HTR-8/SVneo (cell line): Measurements from ENCODE around the gene KIF1A.
A peak's percentile ranks its signal among the peaks of the same experiment; 100 is the strongest.
"Not testable (repeated sequence)": the region's sequence is repeated elsewhere in the genome, so short reads cannot be mapped to it uniquely, and the experiment has no call there.

ENCODE experiments used
- DNase-seq: peaks from one replicate; pipeline ENCODE4 v3.0.0; 2011; ENCODE audit warnings: low spot score, mixed read lengths; ENCODE audit not compliant: insufficient read length
- FAIRE-seq: peaks from 2 replicates; lab custom pipeline; 2011; peaks lifted over from hg19 to GRCh38; lab: Jason Lieb, UNC

Gene KIF1A

GRCh38 chr2:240779250-240779832, 40.7 kb downstream of the KIF1A start:
- not testable (repeated sequence) for FAIRE-seq

GRCh38 chr2:240778426-240778825, 41.6 kb downstream of the KIF1A start:
- FAIRE-seq (no peak), DNase-seq (no peak)

More at GRCh38 chr2:240779250-240779832, 40.7 kb downstream of the KIF1A start:
- not testable (repeated sequence) for DNase-seq

- DNase-seq: no peak
- FAIRE-seq: no peak
Measured at GRCh38 chr2:240777456-240778212, 42.4 kb downstream of the KIF1A start.

- DNase-seq: no peak
- no peak for FAIRE-seq
Measured at GRCh38 chr2:240775905-240776304, 44.1 kb downstream of the KIF1A start.

GRCh38 chr2:240774856-240775255, 45.2 kb downstream of the KIF1A start:
- FAIRE-seq: no peak
- no peak for DNase-seq

GRCh38 chr2:240769096-240769495, 50.9 kb downstream of the KIF1A start:
- FAIRE-seq (no peak), DNase-seq (no peak)

GRCh38 chr2:240768216-240768615, 51.8 kb downstream of the KIF1A start:
- DNase-seq (no peak), FAIRE-seq (no peak)

GRCh38 chr2:240767341-240767740, 52.7 kb downstream of the KIF1A start:
- DNase-seq (no peak), FAIRE-seq (no peak)

- no peak for DNase-seq
- no peak for FAIRE-seq
Measured at GRCh38 chr2:240766072-240766471, 53.9 kb downstream of the KIF1A start.

- no peak for DNase-seq
- no peak for FAIRE-seq
Measured at GRCh38 chr2:240765007-240765406, 55.0 kb downstream of the KIF1A start.

- DNase-seq: no peak
- no peak for FAIRE-seq
Measured at GRCh38 chr2:240764605-240765004, 55.4 kb downstream of the KIF1A start.

- FAIRE-seq (no peak), DNase-seq (no peak)
Measured at GRCh38 chr2:240762971-240763370, 57.0 kb downstream of the KIF1A start.

- DNase-seq: no peak
- FAIRE-seq: no peak
Measured at GRCh38 chr2:240762249-240762648, 57.8 kb downstream of the KIF1A start.

- FAIRE-seq: no peak
- no peak for DNase-seq
Measured at GRCh38 chr2:240760576-240761246, 59.3 kb downstream of the KIF1A start.

GRCh38 chr2:240760121-240760520, 59.9 kb downstream of the KIF1A start:
- FAIRE-seq: no peak

GRCh38 chr2:240759459-240759858, 60.6 kb downstream of the KIF1A start:
- FAIRE-seq (peak; percentile 80), DNase-seq (peak; percentile 57)

More at GRCh38 chr2:240760121-240760520, 59.9 kb downstream of the KIF1A start:
- DNase-seq: no peak

- DNase-seq (no peak), FAIRE-seq (no peak)
Measured at GRCh38 chr2:240757086-240757614, 62.9 kb downstream of the KIF1A start.

GRCh38 chr2:240752209-240752608, 67.8 kb downstream of the KIF1A start:
- no peak for FAIRE-seq
- no peak for DNase-seq

GRCh38 chr2:240750409-240750808, 69.6 kb downstream of the KIF1A start:
- DNase-seq (no peak), FAIRE-seq (no peak)

- FAIRE-seq: no peak
Measured at GRCh38 chr2:240749516-240749915, 70.5 kb downstream of the KIF1A start.

GRCh38 chr2:240747256-240747655, 72.8 kb downstream of the KIF1A start:
- no peak for FAIRE-seq

More at GRCh38 chr2:240749516-240749915, 70.5 kb downstream of the KIF1A start:
- DNase-seq: no peak

More at GRCh38 chr2:240747256-240747655, 72.8 kb downstream of the KIF1A start:
- DNase-seq: no peak
